EH (cell line): ENCODE measurements around the gene CRYBB3.
"Not testable (repeated sequence)": the region's sequence is repeated elsewhere in the genome, so short reads cannot be mapped to it uniquely, and the experiment has no call there.

Experiments
- DNase-seq: peaks from one replicate; pipeline ENCODE4 v3.0.0-alpha.2; 2015; ENCODE audit warnings: low read depth

The CRYBB3 gene

DNA sequence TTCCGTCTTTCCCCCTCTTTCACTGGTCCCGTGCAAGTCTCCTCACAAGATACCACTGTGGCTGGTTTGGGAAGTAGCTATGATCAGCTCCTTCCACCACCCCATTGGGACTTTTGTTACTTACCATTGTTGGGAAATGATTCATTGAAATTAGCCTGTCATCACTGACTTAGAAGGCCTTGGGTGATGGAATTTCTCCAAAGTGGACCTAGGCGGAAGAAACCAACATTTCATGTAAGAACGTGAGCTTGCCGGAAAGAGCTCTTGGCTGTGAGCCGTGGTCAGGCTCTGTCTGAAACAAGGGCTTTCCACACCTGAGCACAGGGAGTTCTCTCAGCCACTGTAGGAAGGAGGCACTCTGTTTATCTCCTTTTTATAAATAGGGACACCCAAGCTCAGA is 23.5 kb upstream of the CRYBB3 start:
- no peak for DNase-seq

DNA sequence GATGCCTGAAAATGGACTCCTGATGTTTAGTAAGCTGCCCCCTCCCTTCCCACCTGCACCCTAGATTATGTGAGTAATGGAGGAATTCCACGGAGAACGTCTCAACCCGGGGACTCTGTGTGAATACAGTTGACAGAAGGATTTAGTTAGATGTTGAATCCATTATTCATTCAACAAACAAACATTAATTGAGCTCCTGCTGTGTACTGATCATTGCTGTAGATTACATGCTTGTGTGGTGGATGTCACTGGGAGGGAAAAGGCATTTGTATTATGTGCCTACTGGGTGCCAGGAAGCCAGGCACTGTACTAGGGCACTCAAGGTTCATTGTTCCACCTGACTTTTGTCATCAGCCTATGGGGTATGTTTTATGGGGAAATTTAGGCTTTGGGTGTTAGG is 22.9 kb upstream of the CRYBB3 start:
- no peak for DNase-seq

DNA sequence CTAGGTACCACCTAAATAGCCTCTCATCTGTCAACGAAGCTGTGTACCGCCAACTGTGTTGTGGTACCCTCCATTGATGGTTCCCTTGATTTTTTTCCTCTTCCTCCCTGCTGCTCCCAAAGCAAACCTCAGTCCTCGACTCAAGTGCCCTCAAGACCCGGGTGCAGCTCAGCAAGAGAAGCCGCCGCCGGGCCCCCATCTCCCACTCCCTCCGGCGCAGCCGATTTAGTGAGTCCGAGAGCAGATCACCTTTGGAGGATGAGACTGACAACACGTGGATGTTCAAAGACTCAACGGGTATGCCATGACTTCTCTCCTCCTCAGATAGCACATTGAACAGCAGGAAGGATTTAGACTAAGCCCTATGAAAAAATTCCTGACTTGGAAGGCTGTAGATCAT is 22.4 kb upstream of the CRYBB3 start:
- DNase-seq = no peak

DNA sequence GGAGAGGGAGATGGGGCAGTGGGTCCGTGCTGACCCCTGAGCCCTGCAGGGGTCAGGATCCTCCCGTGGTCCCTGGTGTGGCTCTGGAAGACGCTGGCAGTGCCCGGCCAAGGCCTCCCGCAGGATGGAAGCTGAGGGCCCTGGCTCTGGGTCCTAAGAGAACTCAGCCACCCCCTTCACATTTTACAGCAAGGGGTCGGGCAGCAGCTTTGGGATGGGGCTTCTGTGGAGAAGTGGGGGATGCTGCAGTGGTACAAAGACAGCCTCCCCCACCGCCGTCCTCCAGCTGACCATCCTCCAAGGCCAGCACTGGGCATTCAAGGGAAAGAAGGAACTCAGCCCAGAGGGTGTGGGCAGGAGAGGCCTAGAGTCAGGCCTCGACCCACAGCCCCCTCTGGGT is 21.8 kb upstream of the CRYBB3 start:
- DNase-seq = no peak

DNA sequence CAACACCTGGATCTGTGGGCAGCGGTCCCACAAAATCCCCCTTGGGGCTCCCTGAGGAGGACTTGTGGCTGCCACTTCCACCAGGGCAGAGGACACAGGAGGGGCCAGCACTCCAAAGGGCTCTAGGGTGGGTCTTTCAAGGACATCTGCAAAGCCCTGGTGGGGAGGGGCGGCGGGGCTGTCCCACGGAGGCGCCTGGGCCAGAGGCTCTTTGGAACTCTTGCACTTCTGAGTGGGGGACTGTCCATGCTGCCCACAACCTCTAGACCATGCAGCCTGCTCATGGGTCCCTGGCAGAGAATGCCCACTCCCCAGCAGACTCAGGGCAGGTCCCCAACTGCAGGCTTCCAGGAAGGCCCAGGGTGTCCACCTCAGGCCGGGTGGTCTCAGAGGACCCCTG is 21.3 kb upstream of the CRYBB3 start:
- DNase-seq = not testable (repeated sequence)

DNA sequence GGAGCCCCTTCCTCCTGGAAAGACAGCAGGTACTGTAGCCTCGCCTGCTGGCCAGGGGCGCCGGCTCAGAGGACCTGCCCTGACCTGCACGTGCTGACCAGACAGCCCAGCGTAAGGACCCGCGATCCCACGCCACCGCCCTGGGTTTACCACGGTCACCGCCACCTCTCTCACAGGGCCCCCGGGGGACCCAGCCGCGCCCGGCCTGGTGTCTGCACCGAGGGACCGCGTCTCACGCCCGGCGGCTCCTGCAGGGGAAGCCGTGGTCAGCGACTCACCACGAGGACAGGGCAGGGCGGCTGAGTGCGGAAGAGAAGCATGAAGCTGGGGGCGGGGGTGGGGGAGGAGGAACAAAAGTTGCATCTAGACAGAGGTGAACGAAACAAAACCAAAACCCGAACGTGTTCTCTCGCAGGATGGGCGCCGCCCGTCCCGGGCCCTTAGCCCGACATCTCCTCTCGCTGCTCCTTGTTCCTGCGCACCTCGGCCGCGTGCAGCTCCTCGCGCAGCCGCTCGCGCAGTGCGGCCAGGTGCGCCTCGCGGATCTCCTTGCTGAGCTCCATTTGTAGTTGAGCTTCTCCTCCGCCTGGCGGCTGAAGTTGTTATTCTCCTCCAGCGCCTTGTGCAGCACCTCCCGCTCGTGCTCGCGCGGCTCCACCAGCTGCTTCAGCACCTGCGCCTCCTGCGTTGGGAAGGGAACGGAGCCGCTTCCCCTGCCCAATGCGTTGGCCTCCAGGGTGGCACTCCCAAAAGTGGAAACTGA is 20.6 kb upstream of the CRYBB3 start:
- not testable (repeated sequence) for DNase-seq

DNA sequence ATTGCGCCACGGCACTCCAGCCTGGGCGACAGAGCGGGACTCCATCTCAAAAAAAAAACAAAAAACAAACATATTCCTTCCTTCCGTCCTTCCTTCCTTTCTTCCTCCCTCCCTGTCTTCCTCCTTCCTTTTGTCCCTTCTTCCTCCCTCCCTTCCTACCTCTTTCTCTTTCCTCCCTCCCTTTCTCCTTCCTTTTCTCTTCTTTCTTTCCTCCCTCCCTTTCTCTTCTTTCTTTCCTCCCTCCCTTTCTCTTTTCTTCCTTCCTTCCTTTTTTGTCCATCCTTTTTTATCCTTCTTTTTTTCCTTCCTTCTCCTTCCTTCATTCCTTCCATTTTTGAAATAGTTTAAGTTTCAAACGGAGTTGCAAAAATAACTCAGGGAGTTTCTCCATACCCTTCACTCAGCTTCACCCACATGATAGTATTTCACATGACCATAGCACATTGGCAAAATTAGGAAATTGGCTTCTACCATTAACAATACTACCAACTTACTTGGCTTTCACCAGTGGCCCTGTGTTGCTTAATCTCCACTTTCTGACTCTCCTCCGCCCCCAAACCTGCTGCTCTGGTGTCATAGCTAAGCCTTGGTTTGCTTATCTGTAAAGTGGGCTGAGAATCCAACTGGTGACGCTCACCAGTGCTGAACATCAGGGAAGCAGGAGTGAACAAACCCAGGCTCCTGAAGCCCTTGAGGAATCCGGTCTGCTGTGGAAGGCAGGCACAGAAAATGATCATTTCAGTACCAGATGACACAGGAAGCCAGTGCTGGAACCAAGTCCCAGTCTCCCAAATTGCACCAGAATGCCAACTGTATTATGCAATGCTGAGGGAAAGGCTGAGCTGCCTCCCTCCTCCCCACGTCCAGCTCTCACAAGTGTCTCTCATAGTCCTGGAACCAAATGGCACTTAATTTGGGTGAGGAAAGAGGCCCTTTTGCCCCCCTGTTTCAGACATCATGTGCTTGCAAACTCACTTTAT is 17.2 kb upstream of the CRYBB3 start:
- DNase-seq = no peak

DNA sequence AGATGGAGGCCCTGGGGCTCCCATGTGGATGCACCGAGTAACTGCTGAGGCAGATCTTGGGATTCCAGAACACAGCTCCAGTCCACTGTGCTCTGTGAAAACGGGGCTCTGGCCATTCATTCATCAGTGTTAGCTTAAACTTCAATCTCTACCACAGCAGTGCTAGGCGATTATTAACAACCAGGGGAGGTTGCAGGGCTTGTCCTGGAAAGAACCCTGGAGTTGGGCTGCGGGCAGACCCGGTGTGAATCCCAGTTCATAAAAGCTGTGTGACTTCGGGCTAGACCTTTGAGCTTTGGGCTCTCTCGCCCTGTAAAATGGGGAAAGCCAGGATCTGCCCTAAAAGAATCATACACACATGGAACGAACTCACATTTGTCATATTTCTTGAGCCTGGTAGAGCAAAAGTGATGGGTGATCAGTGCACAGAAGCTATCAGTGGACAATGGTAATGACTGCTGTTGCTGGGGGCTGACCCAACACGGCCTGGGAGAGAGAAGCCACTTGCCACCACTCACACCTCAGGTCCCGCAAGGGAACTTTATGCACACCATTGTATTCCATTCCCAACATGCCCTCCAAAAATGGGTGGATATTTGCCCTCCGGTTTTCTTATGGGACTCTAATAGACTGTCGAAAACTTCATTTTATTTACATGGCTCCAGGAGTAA is 15.6 kb upstream of the CRYBB3 start:
- DNase-seq = no peak

DNA sequence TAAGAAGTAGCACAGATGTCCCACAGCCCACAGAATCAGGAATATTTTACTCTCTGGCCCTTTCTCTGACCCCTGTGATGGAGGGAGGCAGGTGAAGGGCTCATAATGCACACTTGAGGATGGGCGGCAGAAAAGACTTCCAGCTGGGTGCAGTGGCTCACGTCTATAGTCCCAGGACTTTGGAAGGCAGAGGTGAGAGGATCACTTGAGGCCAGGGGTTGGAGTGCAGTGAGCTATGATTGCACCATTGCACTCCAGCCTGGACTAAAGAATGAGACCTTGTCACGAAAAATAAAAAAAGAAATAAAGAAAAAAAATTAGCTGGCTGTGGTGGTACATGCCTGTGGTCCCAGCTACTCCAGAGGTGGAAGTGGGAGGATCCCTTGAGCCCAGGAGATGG is 13.5 kb upstream of the CRYBB3 start:
- DNase-seq = no peak

DNA sequence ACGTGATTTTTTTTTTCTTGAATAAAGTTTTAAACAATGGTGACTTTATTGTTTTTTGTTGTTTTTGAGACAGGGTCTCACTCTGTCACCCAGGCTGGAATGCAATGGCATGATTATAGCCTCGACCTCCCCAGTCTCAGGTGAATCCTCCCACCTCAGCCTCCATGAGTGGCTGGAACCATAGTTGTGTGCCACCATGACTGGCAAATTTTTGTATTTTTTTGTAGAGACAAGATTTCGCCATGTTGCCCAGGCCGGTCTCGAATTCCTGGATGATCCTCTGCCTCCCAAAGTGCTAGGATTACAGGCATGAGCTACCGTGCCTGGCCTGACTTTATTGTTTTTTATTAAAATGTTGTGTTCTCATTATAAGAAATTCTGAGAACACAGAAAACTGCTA is 12.2 kb upstream of the CRYBB3 start:
- no peak for DNase-seq

DNA sequence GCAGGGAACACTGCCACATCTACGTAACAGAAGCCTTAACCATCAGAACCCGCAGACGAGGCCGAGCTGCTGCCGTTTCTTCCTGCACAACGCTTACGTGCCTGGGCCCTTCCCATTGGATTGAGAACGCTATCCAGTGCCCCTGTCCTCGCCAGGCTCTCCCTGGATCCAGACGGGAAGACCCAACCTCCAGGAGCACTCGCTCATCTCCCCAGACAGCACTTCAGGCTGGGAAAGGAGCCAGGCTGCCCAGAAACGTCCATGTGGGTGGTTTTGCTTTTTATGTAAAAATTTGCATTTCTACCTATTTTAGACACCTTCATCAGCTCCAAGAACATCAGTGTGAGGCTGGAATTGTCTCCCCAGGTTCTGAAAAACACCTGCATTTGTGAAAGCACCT is 7.3 kb upstream of the CRYBB3 start:
- no peak for DNase-seq

DNA sequence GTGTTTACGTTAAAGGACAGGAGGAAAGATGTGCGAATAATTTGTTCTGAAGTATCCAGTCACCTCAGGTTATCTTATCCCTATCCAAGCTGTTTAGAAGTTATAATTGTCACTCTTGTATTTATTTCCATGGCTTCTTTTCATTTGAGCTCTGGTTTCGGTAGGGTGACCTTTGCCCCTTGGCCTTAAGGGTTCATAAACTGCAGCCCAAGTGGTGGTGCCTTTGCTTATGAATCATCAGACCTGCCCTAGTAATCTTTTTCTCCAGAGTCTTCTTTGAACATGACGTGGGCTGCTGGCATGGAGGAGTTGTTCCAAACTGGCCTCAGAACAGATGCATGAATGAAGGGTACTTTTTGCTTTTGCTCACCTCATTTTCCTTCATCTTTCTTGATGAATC is 6.5 kb upstream of the CRYBB3 start:
- no peak for DNase-seq

DNA sequence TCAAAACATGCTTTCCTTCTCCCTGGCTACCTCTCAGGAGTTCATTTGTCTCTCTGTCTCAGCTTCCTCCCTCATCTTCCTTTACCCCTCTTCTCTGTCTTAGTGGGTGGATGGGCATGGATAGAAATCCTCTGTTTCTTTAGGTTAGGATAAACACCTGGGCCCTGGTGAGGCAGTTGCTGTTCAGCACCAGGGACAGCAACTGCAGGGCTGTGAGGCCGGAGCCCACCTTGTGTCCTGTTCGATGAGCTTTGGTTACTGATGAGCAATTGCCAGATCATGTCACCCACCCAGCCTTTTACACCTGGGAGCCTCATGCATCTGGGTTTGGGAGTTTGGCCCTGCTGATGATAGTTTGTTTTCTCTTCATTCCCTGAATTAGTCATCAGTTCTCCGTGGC is 6.1 kb upstream of the CRYBB3 start:
- DNase-seq = no peak

DNA sequence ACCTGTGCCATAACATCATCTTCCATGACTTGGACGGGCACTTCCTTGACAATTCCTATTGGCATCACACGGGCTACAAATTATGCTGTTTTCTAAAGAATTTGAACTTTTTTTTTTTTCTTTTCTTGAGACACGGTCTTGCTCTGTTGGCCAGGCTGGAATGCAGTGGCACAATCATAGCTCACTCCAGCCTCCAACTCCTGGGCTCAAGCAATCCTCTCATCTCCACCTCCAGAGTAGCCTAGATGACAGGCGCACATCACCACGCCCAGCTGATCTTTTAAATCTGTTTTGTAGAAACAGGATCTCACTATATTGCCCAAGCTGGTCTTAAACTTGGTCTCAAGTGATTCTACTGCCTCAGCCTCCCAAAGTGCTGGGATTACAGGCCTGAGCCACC is 3.3 kb upstream of the CRYBB3 start:
- no peak for DNase-seq

DNA sequence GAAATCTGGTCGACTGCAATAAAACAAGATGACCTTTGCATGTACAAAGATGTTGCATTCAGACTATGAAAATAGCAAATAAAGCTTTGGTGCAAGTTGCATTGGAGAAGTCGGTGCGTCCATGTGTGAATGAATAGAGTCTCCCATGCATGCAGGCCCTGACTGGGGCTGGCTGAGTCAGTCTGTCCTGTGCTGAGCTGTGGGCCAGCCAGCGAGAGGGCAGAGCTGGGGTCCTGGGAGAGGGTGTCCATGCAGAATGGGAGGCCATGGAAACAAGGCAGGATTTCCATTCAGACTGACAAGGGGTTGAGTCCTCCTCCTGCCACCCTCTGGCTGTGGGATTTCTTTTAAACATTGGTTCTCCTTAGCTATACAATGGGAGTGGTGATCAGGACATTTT is 2.3 kb upstream of the CRYBB3 start:
- DNase-seq = no peak

DNA sequence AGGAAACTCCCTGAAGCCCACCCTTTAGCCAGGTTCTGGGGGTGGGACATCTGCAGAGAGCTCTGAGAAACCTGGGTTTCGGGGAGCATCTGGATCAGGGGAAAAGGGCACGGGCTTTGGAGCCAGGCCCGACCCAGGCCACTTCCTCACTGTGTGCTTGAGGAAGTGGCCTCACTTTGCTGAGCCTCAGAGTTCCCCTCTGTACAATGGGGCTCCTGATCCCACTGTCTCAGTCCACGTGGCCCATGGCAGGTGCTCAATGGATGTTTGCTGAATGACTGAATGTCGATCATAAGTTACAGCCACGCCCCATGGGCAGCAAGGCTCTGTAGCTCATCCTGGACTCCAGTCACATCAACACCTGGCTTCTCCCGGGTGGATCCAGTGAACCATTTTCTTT is 1.3 kb downstream of the CRYBB3 start:
- DNase-seq = no peak

DNA sequence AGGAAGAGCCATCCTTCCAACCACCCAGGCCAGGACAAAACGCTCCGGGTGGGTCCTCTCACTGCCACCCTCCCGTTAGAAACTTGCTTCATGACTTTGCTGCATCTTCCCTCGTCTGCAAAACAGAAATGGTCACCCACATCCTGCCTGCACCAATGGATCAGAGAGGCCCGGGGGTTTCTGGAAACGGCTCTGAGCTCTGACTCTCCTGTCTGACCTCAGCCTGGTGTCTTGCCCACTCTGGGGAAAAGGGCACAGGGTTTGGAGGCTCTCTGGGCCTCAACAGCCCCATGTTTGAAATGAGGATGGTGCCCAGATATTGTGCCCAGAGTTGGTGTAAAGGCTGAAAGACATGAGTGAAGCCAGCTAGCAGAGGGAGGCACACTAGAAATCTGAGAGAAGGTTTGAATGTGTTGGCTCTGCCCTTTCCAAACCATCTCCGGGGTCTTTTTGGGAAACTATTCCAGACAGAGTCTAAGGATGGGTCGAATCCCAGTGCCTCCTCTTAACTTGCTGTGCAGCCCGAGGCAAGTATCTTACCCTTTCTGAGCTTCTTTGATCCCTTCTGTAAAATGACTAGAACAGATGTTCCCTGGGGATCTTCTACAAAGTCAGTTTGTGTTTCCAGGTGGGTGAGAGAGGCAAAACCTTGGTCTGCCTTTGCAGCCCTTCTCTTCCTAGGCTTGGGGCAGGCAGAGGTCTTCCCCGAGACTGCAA is 2.1 kb downstream of the CRYBB3 start:
- DNase-seq = no peak

DNA sequence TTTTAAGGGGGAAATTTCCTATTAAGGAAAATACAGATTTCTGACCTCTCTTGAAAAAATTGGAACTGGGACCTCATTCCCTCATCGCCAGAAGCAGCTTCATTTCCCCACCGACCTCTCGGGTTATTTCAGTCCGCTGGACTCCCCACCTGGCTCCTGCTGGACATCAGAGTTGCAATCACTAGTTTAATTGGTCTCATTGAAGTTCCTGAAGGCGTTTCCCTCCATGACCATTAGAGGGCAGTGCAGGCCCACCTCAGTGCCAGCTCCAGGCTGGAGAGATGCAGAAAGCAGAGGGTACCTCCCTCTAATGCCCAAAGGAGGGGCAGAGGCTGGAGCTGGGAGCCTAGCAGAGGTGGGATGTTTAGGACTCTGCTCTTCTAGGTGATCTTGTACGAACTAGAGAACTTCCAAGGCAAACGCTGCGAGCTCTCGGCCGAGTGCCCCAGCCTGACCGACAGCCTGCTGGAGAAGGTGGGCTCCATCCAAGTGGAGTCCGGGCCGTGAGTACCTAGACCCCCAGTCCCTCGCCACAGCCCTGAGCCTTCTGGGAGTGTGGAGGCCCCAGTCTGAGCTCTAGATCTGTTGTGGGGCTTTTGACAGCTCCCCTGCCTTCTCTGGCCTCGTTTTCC is 2.7 kb downstream of the CRYBB3 start:
- DNase-seq = peak; percentile 50

DNA sequence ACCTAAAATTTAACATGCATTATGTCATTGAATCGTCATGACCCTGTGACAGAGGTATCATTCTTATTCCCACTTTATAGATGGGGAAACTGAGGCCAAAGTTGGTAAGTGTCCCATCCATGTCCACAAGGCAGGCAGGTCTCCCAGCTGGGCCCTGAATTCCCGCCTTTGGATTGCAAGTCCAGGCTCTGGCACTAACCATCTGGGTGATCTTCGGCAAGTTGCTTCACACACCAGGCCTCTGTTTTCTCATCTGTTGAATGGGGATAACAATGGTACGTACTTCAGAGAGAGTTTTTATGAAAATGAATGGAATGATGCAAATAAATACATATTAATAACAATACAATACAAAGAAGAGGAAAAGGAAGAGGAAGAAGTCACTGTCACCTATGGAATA is 3.4 kb downstream of the CRYBB3 start:
- no peak for DNase-seq

DNA sequence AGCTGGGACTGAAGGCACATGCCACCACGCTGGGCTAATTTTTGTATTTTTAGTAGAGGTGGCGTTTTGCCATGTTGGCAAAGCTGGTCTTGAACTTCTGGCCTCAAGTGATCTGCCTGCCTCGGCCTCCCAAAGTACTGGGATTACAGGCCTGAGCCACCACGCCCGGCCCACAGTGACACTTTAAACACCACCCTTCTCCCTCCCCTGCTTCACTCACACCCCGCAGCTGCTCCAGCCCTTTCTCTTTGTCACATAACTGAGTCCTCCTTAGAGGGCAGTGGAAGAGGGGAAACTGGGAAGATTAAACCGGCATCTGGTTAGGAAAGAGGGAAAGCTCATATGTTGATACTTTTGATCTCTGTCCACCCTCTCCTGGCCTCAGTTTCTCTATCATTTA is 4.9 kb downstream of the CRYBB3 start:
- DNase-seq = not testable (repeated sequence)

DNA sequence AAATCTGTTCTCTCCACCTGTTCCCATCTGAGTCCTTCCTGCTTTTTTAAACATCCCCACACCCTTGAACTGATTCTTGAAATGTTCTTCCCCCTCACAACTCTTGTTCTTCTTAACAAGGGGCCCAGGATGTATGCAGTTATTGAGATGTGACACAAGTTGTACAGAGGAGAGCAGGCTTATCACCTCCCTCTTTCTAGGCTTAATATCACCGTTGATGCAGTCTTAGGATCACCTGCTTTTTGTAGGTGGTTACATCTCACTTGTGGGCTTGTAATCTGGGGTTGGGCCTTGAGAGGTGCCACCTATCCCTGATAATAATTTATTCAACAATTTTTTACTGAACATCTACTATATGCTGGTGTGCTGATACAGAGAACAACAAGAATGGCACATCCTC is 6.2 kb downstream of the CRYBB3 start:
- DNase-seq = no peak

DNA sequence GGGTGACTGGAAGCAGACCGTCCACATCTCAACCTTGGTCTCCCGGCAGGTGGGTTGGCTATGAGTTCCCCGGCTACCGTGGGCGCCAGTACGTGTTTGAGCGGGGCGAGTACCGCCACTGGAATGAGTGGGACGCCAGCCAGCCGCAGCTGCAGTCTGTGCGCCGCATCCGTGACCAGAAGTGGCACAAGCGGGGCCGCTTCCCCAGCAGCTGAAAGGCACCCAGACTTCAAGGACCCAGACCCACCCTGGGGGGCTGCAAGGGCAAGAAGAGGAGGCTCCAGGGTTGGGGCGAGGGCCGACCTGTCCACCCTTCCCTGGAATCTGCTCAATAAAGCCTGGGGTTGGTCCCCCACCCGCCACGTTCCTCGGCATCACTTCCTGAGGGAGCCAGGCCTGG is 7.3 kb downstream of the CRYBB3 start:
- DNase-seq = no peak
